ENCODE data around the gene NUDT3. TPM values are rescaled to one million over a fixed set of nuclear protein-coding genes. Genes with fewer than 3 reads are reported as not detected.

The NUDT3 gene
- total and polyA plus RNA-seq, 9 of the 15 experiments (the other 6 are each of a cell fraction or from before 2014, with no cell fraction given), result 5.4 to 81.2 (median 56.4) TPM

- TF ChIP-seq TFAM (CRISPR knock-in tag; conservative IDR thresholded peaks at IDR 0.05) (no peak), SRSF3 (IDR thresholded peaks at IDR 0.05; ENCODE audit: insufficient read depth, low read length) (no peak; the same call in 1 of the 2 replicates), ARID3A (IDR thresholded peaks at IDR 0.05; ENCODE audit: borderline replicate concordance, low read depth, low read length) (no peak), ZNF277 (CRISPR knock-in tag; IDR thresholded peaks at IDR 0.05; ENCODE audit: borderline replicate concordance) (no peak), POLR2AphosphoS5 (IDR thresholded peaks at IDR 0.05; ENCODE audit: control insufficient read depth, insufficient read depth, low read depth, low read length) (peak; percentile 89), ZNF165 (CRISPR knock-in tag; IDR thresholded peaks at IDR 0.05; ENCODE audit: borderline replicate concordance) (no peak), BACH1 (tag; IDR thresholded peaks at IDR 0.05) (no peak), SMAD4 (CRISPR knock-in tag; conservative IDR thresholded peaks at IDR 0.05) (no peak), MAZ (CRISPR knock-in tag; conservative IDR thresholded peaks at IDR 0.05 in 1 of 2, IDR thresholded peaks at IDR 0.05 in 1 of 2) (peak in 1 of 2 experiments; percentile 47; a peak in 2 of 4 replicates), DLX4 (CRISPR knock-in tag; IDR thresholded peaks at IDR 0.05) (no peak; the same call in 1 of the 2 replicates), NR0B1 (IDR thresholded peaks at IDR 0.05; ENCODE audit: partially characterized antibody) (no peak), ATF2 (CRISPR knock-in tag; IDR thresholded peaks at IDR 0.05) (0 out of 2 replicates have a peak, but pooled peaks have one; percentile 61), PHF20 (IDR thresholded peaks at IDR 0.05; ENCODE audit: partially characterized antibody) (no peak), NR2C1 (IDR thresholded peaks at IDR 0.05) (no peak), NR2C1 (tag; IDR thresholded peaks at IDR 0.05) (no peak), CBX5 (IDR thresholded peaks at IDR 0.05; ENCODE audit: borderline replicate concordance, low read depth) (no peak), SIRT6 (IDR thresholded peaks at IDR 0.05; ENCODE audit: low read depth, low read length) (peak; percentile 91), ZNF695 (CRISPR knock-in tag; IDR thresholded peaks at IDR 0.05) (no peak), CBFB (CRISPR knock-in tag; IDR thresholded peaks at IDR 0.05) (no peak), NFIC (IDR thresholded peaks at IDR 0.05) (peak; percentile 65; the same call in 1 of the 2 replicates), KAT2B (IDR thresholded peaks at IDR 0.05; ENCODE audit: low read depth, low read length) (no peak), SMARCA4 (IDR thresholded peaks at IDR 0.05) (no peak)
These were observed 145.7 kb downstream of the NUDT3 start (continued) for GRCh38 chr6:34246563-34247391.
